Measurements from ENCODE around the gene VARS1.
"Not testable (repeated sequence)": the region's sequence is repeated elsewhere in the genome, so short reads cannot be mapped to it uniquely, and the experiment has no call there.

The VARS1 gene

DNA sequence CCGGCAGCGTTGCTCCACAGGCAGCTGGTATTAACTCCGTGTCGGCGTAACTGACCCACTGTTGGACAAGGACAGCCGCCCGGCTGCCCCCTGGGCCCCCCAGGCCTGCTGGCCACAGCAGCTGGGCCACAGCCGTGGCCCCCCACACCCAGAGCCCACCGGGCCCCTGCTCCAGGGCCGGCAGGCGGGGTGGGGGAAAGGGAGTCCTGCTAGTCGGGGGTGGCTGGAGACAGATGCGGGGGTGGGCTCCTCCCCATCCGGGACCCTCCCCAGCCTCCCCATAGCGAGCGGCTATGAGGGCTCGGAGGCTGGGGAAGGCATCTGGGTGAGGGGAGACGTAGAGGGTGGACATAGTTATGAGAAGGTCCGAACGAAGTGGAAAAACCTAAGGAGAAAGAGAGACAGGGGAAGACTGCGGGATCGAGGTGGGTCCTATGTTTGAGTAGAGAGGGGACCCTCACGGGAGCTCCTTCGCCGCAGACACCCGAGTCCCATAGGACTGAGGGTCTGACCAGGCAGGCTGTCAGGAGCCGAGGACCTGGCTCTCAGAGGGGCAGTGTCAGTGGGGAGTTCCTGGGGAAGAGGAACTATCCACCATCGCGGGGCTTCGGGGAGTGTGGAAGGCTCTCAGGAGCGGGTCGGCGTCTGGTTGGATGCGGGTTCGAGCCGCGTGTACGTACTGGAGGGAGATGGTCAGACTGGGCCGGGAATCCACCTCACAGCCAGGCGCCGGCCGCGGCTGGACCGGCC, 511 bp downstream of the VARS1 start:
- DNase-seq (ENCODE audit: low read depth in 1 of 2, low spot score in 1 of 2): peak in 1 of 2 donors; percentile 33

DNA sequence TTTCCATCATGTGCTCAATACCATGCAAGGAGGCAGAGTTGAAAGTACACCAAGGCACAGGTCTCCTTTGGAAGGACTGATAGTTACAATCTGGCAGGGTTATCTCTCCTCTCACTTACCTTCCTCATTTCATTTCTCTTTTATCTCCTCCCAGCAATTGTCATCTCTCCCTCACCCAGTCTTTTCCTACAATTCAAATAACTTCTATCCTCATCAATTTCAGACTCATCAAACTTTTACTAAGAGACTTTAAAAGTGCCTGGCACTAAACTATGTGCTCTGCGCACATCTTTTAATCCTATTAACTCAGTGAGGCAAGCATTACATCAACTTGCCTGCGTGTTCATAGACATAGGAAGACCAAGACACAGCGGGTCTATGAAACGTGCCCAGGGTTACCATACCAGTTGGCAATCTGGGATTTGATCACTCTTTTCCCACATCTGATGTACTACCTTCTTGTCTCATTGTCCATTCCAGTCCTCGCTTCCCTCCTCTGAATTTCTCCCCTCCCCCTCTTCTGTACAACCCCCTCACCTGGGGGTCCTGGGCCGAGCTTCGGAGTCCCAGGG, 1.2 kb downstream of the VARS1 start:
- no peak for DNase-seq (ENCODE audit: low read depth in 1 of 2, low spot score in 1 of 2)

DNA sequence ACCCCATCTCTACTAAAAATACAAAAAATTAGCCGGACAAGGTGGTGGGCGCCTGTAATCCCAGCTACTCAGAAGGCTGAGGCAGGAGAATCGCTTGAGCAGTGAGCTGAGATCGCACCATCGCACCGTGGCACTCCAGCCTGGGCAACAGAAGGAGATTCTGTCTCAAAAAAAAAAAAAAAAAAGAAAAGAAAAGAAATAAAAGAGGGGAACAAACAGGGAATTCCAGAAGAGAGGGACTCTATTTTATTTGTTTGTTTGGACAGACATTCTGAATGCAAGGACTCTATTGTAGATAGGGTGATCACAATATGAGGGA, 1.7 kb downstream of the VARS1 start:
- not testable (repeated sequence) for DNase-seq (ENCODE audit: low read depth in 1 of 2, low spot score in 1 of 2)

DNA sequence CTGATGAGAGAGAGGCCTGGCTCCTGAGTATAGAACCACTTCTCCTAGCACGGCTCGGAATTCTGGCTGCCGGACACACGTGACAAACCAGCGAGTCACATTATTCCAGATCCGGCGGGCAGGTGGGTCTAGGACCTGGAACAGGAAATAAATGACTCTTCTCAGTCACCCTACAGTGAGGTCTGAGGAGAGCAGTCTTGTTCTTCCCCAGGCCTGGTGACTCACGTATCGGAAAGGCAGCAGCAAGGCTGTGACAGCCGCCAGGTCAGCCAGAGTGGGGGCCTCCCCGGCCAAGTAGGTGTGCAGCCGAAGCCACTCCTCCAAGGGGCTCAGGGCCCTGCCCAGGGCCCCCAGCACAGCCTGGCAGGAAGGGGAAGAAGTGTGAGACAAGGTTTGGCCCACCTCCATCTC, 2.8 kb downstream of the VARS1 start:
- DNase-seq (ENCODE audit: low read depth in 1 of 2, low spot score in 1 of 2): no peak

DNA sequence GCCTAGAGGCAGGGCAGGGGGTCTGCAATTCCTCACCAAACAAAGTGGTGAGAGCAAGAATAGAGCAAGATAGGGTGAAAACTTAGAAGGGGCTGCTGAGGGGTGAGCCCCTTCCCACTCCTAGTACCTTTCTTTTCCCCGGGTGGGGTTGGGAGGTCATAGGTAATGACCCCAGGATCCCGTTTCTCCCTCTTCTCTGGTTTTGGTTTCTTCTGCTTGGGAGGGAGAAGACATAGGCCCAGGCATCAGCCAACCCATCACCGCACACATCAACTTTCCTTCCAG, 3.5 kb downstream of the VARS1 start:
- DNase-seq (ENCODE audit: low read depth in 1 of 2, low spot score in 1 of 2): no peak

DNA sequence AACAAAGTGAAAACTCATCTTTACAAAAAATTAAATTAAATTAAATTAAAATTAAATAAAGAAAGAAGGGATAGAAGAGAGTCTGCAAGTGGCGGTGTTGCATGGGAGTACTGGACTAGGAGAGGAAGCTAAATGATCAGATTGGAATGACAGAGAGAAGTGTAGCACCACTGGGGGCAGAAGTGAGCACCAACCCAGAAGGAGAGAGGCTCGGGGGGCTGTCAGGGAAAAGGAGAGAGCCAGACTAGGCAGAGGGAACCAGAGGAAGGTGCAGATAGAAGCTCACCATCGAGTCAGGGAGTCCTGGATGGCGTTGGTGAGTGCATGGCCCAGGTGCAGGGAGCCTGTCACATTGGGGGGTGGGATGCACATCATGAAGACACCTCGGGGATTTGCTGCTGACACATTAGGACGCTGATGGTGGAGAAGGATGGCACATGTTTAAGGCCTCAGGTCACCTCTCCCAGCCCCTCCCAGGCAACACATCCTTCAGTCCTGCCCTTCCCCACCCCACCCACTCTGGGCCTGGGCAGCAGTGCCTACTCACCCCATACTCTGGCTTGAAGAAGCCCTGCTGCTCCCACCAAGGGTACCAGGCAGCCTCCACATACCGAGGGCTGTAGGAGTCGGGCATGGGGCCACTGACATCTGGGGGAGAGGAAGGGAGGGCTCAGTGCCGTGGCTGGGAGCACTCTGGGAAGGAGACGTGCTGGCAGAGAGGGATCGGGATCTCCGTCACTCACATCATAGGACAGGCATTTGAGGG, 4.0 kb downstream of the VARS1 start:
- no peak for DNase-seq (ENCODE audit: low read depth in 1 of 2, low spot score in 1 of 2)

DNA sequence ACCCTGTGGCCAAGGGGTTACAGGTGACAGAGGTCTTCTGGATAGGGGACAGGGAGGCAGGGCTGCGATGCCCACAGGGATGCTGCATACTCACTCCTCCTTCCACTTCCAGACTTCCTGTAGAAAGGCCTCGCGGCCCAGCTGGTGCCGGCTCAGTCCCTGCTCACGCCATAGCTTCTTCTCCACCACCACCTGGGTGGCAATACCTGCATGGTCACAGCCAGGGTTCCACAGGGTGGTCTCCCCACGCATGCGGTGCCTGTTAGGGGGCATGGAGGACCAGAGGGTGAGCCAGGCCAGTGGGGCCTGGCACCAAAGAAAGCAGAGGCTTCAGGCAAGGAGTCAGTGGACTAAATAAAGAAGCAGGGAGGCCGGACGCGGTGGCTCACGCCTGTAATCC, 10.1 kb downstream of the VARS1 start:
- no peak for DNase-seq (ENCODE audit: low read depth in 1 of 2, low spot score in 1 of 2)

DNA sequence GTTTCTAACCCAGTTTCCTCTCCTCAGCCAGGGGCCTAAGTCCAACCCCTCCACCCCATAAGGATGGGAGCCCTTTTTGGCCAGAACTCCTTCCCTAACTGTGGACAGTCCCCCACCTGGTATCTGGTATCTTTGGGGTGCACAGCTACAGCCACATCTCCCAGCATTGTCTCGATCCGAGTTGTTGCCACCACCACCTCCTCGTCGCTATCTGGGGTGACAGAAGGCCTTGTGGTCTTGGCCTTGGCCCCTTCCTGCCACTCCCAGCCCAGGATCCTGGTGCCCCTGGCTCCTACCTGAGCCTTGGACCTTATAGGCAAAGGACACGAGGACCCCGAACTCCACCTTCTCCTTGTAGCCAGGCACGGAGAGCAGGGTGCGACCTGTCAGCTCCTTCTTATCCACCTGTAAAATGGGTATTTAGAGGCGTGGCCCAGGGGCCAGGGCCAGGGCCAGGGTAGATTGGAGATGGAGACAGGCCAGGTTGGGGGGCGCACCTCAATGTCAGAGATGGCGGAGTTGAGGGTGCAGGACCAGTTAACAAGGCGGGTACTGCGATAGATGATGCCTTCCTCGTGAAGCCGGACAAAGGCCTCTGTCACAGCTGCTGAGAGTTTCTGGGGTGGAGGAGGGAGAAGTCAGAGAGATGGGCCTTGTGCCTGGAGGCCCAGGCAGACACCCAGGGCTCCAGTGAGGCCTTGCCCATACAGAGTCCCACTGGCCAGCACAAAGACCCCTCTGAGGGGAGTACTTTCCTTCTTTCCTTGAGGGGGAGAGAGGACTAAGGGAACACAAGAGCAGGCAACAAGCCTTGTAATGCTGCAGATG, 11.2 kb downstream of the VARS1 start:
- DNase-seq (ENCODE audit: low read depth in 1 of 2, low spot score in 1 of 2): no peak

DNA sequence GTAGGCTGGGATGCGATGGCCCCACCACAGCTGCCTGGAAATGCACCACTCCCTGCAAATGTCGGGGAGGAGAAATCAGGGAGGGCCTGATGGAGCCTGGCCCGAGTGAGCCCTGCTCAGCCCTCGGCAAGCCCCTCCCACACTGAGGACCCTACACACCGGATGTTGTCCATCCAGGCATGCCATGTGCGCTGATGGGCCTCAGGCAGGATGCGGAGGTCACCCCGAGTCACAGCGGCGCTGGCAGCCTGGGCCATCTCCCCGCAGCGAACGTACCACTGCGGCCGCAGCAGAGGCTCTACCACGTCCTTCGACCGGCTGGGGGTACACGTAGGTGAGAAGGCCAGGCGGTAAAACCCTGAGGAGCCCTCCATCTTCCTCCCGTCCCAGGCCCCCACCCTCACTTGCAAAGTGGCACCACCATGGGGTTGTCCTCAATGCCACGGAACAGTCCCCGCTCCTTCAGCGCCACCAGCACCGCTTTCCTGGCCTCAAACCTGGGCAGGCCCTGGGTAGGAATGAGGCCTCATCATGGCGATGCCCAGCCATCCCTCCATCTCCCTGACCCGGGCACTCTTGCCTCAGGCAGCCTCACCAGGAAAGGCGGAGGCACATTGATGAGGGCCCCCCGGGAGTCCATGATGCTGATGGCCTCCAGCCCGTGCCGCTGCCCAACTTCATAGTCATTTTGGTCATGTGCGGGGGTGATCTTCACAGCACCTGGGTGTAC, 13.3 kb downstream of the VARS1 start:
- DNase-seq (ENCODE audit: low read depth in 1 of 2, low spot score in 1 of 2): no peak

DNA sequence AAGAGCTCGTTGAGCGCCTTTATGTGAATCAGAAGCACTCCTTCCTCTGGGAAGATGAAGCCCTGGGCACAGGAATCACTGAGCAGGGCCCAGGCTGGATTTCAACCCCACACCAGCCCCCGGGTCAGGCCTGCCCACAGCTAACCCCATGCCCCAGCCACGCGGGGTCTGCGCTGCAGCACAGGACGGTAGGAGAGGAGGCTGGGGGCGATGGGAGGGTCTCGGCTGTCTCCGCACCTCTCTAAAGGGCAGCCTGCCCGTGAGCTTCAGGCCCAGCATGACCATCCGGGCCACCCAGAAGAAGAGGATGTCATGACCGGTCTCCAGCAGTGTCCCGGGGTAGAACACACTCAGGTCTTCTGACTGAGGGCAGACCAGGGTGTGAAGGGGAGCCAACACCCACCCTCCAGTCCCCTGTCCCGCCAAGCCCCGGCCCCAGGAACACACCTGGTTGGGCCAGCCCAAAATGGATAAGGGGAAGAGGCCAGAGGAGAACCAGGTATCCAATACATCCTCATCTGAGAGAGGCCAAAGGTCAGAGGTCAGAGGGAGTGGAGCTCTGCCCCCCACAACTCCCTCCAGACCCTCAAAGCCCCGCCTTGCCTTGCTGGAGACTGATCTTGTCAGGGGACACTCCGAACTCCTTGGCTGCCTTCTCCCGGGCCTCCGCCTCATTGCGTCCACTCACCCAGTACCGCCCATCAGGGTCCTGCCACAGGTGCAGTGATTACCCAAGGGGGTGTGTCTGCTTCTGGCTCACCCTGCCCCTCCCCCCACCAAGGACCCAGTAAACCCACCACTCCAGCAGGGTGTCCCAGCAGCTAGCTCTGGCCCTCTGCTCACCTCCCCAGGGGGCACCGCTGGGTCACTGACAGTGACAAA, 14.1 kb downstream of the VARS1 start:
- no peak for DNase-seq (ENCODE audit: low read depth in 1 of 2, low spot score in 1 of 2)

DNA sequence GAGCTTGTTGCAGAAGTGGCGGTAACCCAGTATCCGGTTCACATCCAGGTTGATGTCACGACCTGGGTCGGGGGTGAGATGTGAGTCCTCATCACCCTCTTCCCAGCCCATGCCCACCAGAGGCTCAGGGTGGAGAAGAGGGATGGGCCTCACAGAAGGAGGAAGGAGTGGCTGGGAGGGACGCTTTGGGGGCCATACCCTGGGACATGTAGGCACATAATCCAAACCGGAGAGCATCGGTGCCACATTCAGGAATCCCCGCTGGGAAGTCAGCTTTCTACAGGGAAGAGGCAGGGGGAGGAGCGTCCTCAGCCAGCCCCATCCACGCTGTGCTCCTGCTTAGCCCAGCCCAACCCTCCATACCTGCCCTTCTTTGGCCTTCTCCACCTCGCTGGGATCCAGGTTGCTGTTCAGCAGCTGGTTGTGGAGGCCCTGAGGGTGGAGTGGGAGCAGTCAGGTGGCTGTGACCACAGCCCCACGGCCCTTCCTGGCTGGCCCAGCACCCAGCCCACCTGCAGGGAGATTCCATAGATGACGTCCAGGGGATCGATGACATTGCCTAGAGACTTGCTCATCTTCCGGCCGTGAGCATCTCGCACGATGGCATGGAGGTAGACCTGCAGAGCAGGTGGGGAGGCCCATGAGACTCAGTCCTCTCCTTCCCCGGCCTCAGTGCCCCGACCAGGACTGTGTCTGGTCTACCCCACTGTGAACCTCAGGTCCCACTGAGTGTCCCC, 14.9 kb downstream of the VARS1 start:
- DNase-seq (ENCODE audit: low read depth in 1 of 2, low spot score in 1 of 2): no peak

DNA sequence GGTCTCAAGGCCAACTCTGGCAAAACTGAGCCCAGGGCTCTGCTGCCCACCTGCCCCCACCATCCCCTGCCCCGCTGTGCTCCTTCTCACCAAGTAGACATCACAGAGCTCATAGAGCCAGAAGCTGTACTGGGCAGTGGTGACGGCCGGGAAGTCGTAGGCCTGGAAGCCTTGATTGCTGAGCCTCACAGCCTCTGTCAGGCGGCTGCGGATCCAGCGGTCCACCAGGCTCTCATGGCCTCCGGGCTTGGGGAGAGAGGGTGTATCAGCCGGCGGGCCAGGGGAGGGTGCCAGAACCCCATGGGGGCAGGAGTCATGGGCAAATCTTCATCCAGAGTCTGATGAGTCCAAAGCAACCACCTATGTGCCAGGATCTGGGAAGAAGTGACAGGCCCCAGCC, 15.6 kb downstream of the VARS1 start:
- DNase-seq (ENCODE audit: low read depth in 1 of 2, low spot score in 1 of 2): no peak

DNA sequence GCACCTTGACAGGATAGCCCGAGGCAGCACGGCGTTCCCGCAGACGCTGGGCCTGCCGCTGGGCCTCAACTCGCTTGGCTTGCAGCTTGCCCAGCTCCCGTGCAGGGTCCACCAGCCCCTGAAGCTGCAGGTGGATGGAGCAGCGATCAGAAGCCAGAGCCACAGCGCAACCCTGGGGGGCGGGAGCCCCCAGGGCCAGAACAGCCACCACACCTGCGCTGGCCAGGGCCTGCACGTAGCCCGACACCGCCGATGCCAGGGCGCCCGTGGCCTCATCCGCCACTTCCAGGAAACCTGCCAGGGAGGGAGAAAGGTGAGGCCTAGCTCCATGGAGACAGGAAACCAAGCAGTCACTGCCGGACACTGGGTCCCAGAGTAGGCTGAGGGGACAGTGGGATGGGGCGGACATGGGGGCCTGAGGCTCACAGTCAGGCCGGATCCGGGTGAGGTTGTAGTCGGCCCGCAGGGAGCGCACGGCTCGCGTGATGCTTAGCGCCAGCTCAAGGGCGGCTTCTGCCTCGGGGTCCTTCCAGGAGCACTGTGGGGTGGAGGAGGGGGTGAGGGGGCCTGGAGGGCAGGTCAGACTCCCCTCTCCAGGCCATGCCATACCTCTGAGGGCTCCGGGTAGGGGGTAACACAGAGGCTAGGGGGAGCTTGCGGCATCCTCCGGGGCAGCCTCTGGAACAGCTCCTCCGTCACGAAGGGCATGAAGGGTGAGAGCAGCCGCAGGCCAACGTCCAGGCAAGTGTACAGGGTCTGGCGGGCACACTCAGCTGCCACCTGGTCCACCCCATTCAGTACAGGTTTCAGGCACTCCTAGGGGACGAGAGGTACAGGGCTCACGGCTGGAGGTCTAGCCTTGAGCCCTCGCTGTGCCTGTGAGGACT, 16.3 kb downstream of the VARS1 start:
- no peak for DNase-seq (ENCODE audit: low read depth in 1 of 2, low spot score in 1 of 2)

DNA sequence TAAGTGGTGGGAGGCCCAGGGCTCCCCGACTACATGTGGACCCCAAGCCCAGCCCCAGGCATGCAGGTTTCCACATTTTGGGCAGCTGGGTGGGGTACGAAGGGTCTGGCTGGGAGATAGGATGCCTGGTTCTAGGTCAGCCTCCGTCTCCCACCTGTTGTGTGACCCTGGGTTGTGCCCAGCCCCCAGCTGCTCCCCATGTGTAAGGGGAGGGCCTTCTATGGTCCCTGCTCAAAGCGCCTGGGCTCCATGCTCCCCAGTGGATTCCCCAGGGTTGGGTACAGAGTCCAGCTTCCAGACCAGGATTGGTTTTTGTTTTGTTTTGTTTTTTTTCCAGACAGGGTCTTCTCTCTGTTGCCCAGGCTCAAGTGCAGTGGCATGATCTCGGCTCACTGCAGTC, 17.4 kb downstream of the VARS1 start:
- DNase-seq (ENCODE audit: low read depth in 1 of 2, low spot score in 1 of 2): no peak

DNA sequence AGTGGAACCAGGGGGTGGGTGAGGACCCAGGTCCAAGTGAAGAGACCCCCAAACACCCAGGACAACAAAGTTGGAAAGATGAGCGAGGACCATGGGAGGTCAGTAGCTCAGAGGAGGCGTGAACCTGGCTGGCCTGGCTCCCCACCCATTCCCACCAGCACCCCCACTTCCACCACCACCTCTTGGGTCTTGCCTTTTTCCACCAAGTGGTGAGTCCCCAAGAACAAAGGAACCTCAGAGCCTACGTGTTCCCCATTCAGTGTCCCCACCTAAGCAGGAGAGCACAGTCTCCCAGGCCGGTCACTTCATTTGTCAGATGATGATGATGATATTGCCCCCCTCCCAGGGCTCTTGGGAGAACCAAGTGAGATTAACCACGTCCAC, 17.9 kb downstream of the VARS1 start:
- DNase-seq (ENCODE audit: low read depth in 1 of 2, low spot score in 1 of 2): no peak

DNA sequence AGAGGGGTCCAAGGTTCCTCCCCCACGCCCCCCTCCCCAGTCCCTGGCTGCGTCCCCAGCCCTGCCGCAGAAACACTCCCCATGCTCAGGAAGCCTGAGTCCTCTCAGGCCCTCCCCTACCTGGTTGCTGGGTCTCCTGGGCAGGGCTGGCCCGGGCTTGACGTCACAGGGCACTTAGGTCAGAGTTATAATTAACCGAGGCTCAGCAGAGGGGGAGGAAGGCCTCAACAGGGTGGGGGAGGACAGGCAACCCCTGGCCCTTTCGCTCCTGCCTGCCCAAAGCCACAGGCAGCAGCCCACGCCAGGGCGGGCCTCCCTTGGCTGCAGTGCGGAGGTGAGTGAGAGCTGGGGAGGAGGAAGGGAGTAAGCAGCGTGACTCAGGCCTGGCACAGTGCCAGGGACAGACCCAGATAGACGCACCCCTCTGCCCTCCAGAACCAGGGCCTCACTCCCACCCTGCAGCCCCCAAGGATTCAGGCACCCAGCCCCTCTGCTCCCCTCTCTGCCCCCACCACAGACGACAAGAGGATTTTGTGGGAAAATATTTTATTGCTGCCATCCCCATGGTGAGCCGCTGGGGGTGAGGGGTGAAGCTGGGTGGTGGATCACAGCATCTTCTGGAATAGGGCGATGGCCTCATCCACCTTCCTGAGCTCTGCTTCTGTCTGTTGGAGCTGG, 18.4 kb downstream of the VARS1 start, which contains the start of gene VWA7:
VWA7 (minus strand) TSS at position 340 of the 678 bp plus-strand sequence. CDS start 549 bp downstream, outside the sequence.
- DNase-seq (ENCODE audit: low read depth in 1 of 2, low spot score in 1 of 2): peak; percentile 60 to 62

DNA sequence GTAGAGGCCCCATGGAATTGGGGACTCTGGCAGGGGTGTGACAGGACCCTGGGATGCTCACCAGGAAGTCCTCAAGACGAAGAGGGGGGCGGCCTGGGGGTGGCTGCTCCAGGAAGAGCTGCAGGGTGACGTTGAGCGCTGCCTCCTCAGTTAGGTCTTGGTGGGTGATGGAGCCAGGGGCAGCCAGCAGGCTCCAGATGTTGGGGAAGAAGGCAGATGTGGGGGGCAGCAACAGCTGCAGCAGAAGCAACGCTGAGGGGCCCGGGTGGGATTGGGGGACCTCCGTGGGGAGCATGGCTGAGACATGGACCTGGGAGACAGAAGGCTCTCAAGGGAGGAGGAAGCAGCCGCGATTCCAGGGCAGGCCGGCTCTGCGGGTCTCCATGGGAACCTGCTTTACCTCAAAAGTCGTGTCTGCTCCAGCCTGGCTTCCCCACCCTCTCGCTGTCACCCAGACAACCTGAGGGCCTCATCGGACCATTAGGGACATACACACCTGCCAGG, 19.0 kb downstream of the VARS1 start:
- no peak for DNase-seq (ENCODE audit: low read depth in 1 of 2, low spot score in 1 of 2)

Measured in activated CD4-positive, alpha-beta T cell treated with anti-CD3 and anti-CD28 coated beads, Interleukin-2, amount 50 U/mL, for 24 hours (primary cell).